ENCODE data around the gene DNAAF5.

Gene DNAAF5

GRCh38 chr7:681551-682307 lies 44.8 kb upstream of the DNAAF5 start:
- TF ChIP-seq CTCF (conservative IDR thresholded peaks at IDR 0.05; ENCODE audit: low read length) (no peak), EZH2phosphoT487 (IDR thresholded peaks at IDR 0.05; ENCODE audit: borderline replicate concordance) (no peak)
- peaks cover 8% of the 10 kb centered on the region; the same call in 1 of the 2 replicates for H3K9me3 ChIP-seq (ENCODE audit: insufficient read depth, low read depth, low read length)
- H3K4me1 ChIP-seq (ENCODE audit: insufficient read depth, low read length, poor library complexity, severe bottlenecking) = no peaks in the 10 kb centered on the region
- H3K27me3 ChIP-seq (ENCODE audit: insufficient read depth, low read length, poor library complexity, severe bottlenecking) = no peaks in the 10 kb centered on the region
- H3K36me3 ChIP-seq (ENCODE audit: insufficient read depth, low read length) = no peaks in the 10 kb centered on the region
- H3K4me3 ChIP-seq (ENCODE audit: low read length, poor library complexity, severe bottlenecking) = no peak overlapping the region
- no peaks in the 10 kb centered on the region for H3K79me2 ChIP-seq (ENCODE audit: insufficient read depth, low read length)
- H3K9ac ChIP-seq (ENCODE audit: low read depth, low read length, poor library complexity, severe bottlenecking) = no peak overlapping the region
- no peaks in the 10 kb centered on the region for H3K9me2 ChIP-seq (replicated peaks; ENCODE audit: low read depth, low read length)
- H2AFZ ChIP-seq (ENCODE audit: low read length) = no peak overlapping the region
- H4K20me1 ChIP-seq (ENCODE audit: insufficient read depth, low read length, poor library complexity, severe bottlenecking) = no peaks in the 10 kb centered on the region
- H3K4me2 ChIP-seq (ENCODE audit: low read depth, low read length, poor library complexity, severe bottlenecking) = no peak overlapping the region
- no peaks in the 10 kb centered on the region for H3F3A ChIP-seq (ENCODE audit: low read depth)

- Histone ChIP-seq H3K4me3 (ENCODE audit: low read length, poor library complexity, severe bottlenecking) (no peak overlapping the region), H4K20me1 (ENCODE audit: insufficient read depth, low read length, poor library complexity, severe bottlenecking) (no peaks in the 10 kb centered on the region), H3K79me2 (ENCODE audit: insufficient read depth, low read length) (no peaks in the 10 kb centered on the region), H3F3A (ENCODE audit: low read depth) (no peaks in the 10 kb centered on the region), H3K4me1 (ENCODE audit: insufficient read depth, low read length, poor library complexity, severe bottlenecking) (no peaks in the 10 kb centered on the region), H3K9me3 (ENCODE audit: insufficient read depth, low read depth, low read length) (peaks cover 8% of the 10 kb centered on the region; the same call in 1 of the 2 replicates), H3K4me2 (ENCODE audit: low read depth, low read length, poor library complexity, severe bottlenecking) (no peak overlapping the region), H3K27me3 (ENCODE audit: insufficient read depth, low read length, poor library complexity, severe bottlenecking) (no peaks in the 10 kb centered on the region), H2AFZ (ENCODE audit: low read length) (no peak overlapping the region), H3K9ac (ENCODE audit: low read depth, low read length, poor library complexity, severe bottlenecking) (no peak overlapping the region), H3K36me3 (ENCODE audit: insufficient read depth, low read length) (no peaks in the 10 kb centered on the region), H3K9me2 (replicated peaks; ENCODE audit: low read depth, low read length) (no peaks in the 10 kb centered on the region)
- no peak for TF ChIP-seq CTCF (conservative IDR thresholded peaks at IDR 0.05; ENCODE audit: low read length)
These were observed 43.7 kb upstream of the DNAAF5 start for GRCh38 chr7:682810-683209.

DNA sequence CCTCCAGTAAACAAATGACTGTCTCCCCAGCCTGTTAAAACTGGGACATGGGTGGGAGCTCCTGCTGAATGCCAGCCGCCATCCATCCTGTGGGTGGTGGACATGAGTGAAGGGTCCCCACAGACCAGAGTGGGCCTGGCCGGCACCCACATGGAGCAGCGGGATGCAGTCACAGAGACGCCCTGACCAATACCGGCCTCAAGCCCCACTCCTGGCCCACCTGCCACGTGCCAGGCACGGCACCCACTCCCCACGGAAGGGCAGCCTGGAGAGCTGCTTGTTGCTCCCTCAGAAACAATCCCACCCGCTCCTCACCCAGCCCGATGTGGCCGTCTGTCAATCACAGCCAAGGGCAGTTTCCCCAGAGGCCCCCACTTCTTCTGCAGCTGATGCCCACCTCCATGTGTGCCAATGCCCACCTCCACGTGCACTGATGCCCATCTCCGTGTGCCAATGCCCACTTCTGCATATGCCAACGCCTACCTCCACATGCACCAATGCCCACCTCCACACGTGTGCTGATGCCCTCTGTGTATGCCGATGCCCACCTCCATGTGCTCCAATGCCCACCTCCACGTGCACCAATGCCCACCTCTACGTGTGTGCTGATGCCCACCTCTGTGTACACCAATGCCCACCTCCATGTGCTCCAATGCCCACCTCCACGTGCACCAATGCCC lies 42.8 kb upstream of the DNAAF5 start:
- Histone ChIP-seq H3K4me2 (ENCODE audit: low read depth, low read length, poor library complexity, severe bottlenecking) (no peak overlapping the region), H3K36me3 (ENCODE audit: insufficient read depth, low read length) (no peaks in the 10 kb centered on the region), H3K4me1 (ENCODE audit: insufficient read depth, low read length, poor library complexity, severe bottlenecking) (no peaks in the 10 kb centered on the region), H3K4me3 (ENCODE audit: low read length, poor library complexity, severe bottlenecking) (no peak overlapping the region), H3K27me3 (ENCODE audit: insufficient read depth, low read length, poor library complexity, severe bottlenecking) (no peaks in the 10 kb centered on the region), H2AFZ (ENCODE audit: low read length) (no peak overlapping the region), H3K9me2 (replicated peaks; ENCODE audit: low read depth, low read length) (no peaks in the 10 kb centered on the region), H3K9ac (ENCODE audit: low read depth, low read length, poor library complexity, severe bottlenecking) (no peak overlapping the region), H3F3A (ENCODE audit: low read depth) (no peaks in the 10 kb centered on the region), H4K20me1 (ENCODE audit: insufficient read depth, low read length, poor library complexity, severe bottlenecking) (no peaks in the 10 kb centered on the region), H3K79me2 (ENCODE audit: insufficient read depth, low read length) (no peaks in the 10 kb centered on the region), H3K9me3 (ENCODE audit: insufficient read depth, low read depth, low read length) (peaks cover 11% of the 10 kb centered on the region; the same call in 1 of the 2 replicates)
- TF ChIP-seq CTCF (conservative IDR thresholded peaks at IDR 0.05; ENCODE audit: low read length) (no peak), EZH2phosphoT487 (IDR thresholded peaks at IDR 0.05; ENCODE audit: borderline replicate concordance) (no peak)
